GM18498 (cell line): ENCODE measurements around the gene ZNF560.

ENCODE experiments used
- ATAC-seq: cut with Tn5 transposase; IDR thresholded peaks from one replicate; pipeline ENCODE4 v1.9.1; 2021; ENCODE audit warnings: mild to moderate bottlenecking, moderate library complexity; ENCODE audit not compliant: unreplicated experiment

The ZNF560 gene

GRCh38 chr19:9436358-9436757 lies 62.1 kb downstream of the ZNF560 start:
- ATAC-seq, result no peak

- ATAC-seq, result peak; percentile 95
These were observed 62.8 kb downstream of the ZNF560 start, which contains the start of gene ZNF266 for GRCh38 chr19:9435279-9436268. Gene ZNF266, minus strand, starts transcription at chr19:9435573. Its CDS starts 15,484 bp downstream, at chr19:9420089.

- no peak for ATAC-seq
These were observed 66.9 kb downstream of the ZNF560 start for GRCh38 chr19:9431475-9431874.

- no peak for ATAC-seq
These were observed 68.0 kb downstream of the ZNF560 start for GRCh38 chr19:9430444-9430843.

- ATAC-seq, result no peak
These were observed 70.5 kb downstream of the ZNF560 start for GRCh38 chr19:9427941-9428340.
